AG04449 (cell line): ENCODE data around the gene PDF.

ENCODE experiments used
- CTCF ChIA-PET: fragments of 350-600 bp; formaldehyde crosslinking; extraction: SDS; loops from one replicate; lab custom pipeline; 2021; ENCODE audit warnings: antibody characterized with exemption; lab: Yijun Ruan, JAX
- POLR2A ChIA-PET: fragments of 400-600, 350-600 bp; formaldehyde crosslinking; extraction: SDS; loops from one replicate; lab custom pipeline; 2020; ENCODE audit warnings: antibody characterized with exemption, inconsistent platforms; lab: Yijun Ruan, JAX
- DNase-seq: peaks from one replicate; pipeline ENCODE4 v3.0.0-alpha.2; 2010; ENCODE audit warnings: low read depth, low spot score
- H3K4me3 ChIP-seq: 2 replicates; pipeline ENCODE4 v1.5.1; 2011; ENCODE audit warnings: low read depth, mild to moderate bottlenecking, control low read depth, low read length
- CTCF ChIP-seq: IDR thresholded peaks from one replicate; pipeline ENCODE4 v1.5.1; 2011; ENCODE audit warnings: mild to moderate bottlenecking, moderate library complexity, low read length, control low read depth, inconsistent platforms; ENCODE audit not compliant: insufficient read depth; ENCODE audit errors: missing control alignments

Gene PDF

GRCh38 chr16:69313469-69313868, 16.9 kb downstream of the PDF start:
- no peak overlapping the region for H3K4me3 ChIP-seq
- no peak for DNase-seq
- no peak for TF ChIP-seq CTCF
- ChIA-PET CTCF (interaction anchor here (0.6 to 5.5 kb wide), 3 partner anchors 13 to 55 kb away, joined by 3 to 52 read pairs (median 6); partner anchors contain the start of gene PDF), POLR2A (interaction anchor here (0.6 kb wide), 1 partner anchor 1075 kb away, joined by 3 read pairs; no protein-coding TSS in a partner anchor)

GRCh38 chr16:69311533-69312387, 18.6 kb downstream of the PDF start:
- ChIA-PET POLR2A (no interaction called here), CTCF (interaction anchor here (0.6 to 5.5 kb wide), 13 partner anchors 10 to 443 kb away, joined by 3 to 52 read pairs (median 4); partner anchors contain the start of genes NOB1, PDF and SNTB2)
- no peak for TF ChIP-seq CTCF
- DNase-seq: no peak
- peak overlapping the region; percentile 82 for H3K4me3 ChIP-seq

- peak; percentile 76 for DNase-seq
- ChIA-PET CTCF (interaction anchor here (0.6 to 3.2 kb wide), 14 partner anchors 9 to 171 kb away, joined by 3 to 16 read pairs (median 4); no protein-coding TSS in a partner anchor), POLR2A (no interaction called here)
- peak within 1 kb of the TSS; percentile 82 for H3K4me3 ChIP-seq
- peak; percentile 99 for TF ChIP-seq CTCF
Measured at GRCh38 chr16:69310653-69311532, 19.5 kb downstream of the PDF start, which contains the start of gene VPS4A. Gene VPS4A (plus strand): TSS chr16:69311350. CDS start chr16:69311512, 162 bp downstream.

- TF ChIP-seq CTCF: no peak
- ChIA-PET CTCF (interaction anchor here (1.4 kb wide), 2 partner anchors 117 to 142 kb away, joined by 3 read pairs; no protein-coding TSS in a partner anchor), POLR2A (interaction anchor here (0.5 kb wide), 1 partner anchor 174 kb away, joined by 3 read pairs; no protein-coding TSS in a partner anchor)
- no peak for DNase-seq
- no peak overlapping the region for H3K4me3 ChIP-seq
Measured at GRCh38 chr16:69309316-69309715, 21.1 kb downstream of the PDF start.

- DNase-seq: no peak
- TF ChIP-seq CTCF: no peak
- CTCF ChIA-PET: no interaction called here
- POLR2A ChIA-PET: interaction anchor here (0.6 kb wide), 1 partner anchor 92 kb away, joined by 3 read pairs; no protein-coding TSS in a partner anchor
- no peak overlapping the region for H3K4me3 ChIP-seq
Measured at GRCh38 chr16:69307856-69308255, 22.5 kb downstream of the PDF start.
